HUDEP-2 (cell line): ENCODE data around the gene SAMD11.
A peak's percentile ranks its signal among the peaks of the same experiment; 100 is the strongest.
"Not testable (repeated sequence)": the region's sequence is repeated elsewhere in the genome, so short reads cannot be mapped to it uniquely, and the experiment has no call there.

ENCODE experiments used
- DNase-seq, 76 experiments: peaks; one replicate each; lab custom pipeline; 2025; ENCODE audit not compliant: unreplicated experiment in 76 of 76; lab: John Stamatoyannopoulos, UW

The SAMD11 gene

DNA sequence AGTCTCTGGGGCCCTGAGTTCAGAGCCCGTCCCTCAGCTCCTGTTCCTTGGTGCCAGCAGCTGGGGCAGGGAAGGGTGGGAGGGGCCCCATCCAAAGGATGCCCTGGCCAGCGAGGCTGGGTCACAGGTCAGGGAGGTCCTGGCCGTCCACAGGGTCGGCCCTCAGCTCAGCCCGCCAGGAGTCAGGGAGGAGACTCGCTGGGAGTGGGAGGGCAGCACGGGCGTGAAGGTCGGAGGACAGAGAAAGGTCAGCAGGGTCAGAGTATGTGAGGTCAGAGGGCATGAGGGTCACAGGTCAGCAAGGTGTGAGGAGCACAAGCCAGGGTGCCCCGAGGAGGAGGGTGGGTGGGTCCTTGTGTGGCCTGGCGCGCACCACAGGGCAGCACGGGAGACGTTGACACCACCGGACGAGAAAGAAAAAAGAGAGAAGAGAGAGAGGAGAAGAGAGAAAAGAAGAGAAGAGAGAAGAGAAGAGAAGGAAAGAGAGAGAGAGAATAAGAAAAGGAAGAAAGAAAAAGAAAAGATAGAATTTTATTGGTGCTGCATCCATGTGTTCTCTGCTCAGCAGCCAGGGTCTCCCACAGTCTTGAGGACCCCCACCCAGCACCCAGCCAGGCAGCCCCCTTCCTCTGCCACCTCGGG is 51.1 kb downstream of the SAMD11 start:
- no peak for DNase-seq

DNA sequence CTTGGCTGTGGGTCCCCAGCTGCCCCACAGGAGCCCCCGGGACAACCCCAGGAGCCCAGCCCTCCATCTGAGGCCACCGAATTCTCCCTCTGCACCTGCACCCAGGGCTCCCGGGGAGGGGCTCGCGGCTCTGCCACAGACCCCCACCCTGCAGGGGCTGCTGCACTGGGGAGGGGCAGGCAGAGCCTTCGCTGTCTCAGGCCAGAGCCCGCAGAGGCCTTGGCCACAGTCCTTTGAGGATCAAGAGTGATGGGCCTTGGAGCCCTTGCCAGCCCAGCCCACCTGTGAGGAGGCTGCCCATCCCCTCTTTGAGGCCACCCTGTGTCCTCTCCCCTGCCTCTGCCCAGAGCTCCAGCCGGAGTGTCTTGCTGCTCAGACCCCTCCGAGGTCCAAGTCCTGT is 51.6 kb downstream of the SAMD11 start:
- no peak for DNase-seq

- DNase-seq, result peak in 51 of 76 experiments; percentile 3 to 66 (median 36)
Measured at GRCh38 chr1:975896-976683, 52.4 kb downstream of the SAMD11 start.

- DNase-seq, result not testable (repeated sequence)
Measured at GRCh38 chr1:976791-977190, 53.1 kb downstream of the SAMD11 start.

GRCh38 chr1:978069-978834 is 54.5 kb downstream of the SAMD11 start:
- DNase-seq, result no peak

DNA sequence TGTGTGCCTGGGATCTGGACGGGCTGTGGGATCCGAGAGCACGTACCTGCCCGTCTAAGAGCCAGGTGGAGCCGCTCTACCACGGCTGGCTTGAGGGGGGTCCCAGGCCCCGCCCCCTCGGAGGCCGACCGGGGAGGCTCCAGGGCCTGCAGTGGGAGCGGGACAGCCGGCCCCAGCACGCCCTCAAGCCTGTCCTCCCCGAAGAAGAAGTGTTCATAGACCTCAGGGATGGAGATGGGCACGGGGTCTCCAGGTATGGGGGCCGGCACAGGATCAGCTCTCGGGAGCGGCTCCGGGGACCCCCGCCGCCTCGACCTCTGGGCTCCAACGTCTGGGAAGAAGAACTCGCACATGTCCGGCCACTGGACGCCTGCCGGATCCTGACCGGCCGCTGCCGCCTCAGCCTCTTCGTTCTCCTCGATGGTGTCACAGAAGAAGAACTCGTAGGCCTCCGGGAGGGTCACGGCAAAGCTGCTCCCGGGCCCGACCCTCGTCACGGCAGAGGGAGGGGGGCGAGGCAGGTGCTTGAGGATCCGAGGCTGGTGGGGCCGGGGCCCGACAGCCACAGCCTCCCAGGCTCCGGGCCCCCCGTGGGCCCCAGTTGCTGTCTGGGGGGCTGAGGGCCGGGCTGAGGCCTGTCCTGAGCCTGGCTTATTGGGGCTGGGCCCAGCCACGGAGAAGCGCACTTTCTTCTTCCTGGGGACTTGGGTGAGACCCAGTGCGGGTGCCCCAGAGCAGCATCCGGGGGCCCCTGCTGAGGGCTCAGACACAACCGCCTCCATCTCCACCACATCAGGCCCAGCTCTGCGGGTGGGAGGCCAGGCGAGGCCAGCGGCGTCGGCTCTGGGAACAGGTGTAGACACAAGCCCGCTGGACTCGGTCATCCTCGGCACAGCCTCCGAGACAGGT is 55.4 kb downstream of the SAMD11 start:
- DNase-seq, result no peak

- DNase-seq, result no peak
Measured at GRCh38 chr1:979744-980072, 56.0 kb downstream of the SAMD11 start.

DNA sequence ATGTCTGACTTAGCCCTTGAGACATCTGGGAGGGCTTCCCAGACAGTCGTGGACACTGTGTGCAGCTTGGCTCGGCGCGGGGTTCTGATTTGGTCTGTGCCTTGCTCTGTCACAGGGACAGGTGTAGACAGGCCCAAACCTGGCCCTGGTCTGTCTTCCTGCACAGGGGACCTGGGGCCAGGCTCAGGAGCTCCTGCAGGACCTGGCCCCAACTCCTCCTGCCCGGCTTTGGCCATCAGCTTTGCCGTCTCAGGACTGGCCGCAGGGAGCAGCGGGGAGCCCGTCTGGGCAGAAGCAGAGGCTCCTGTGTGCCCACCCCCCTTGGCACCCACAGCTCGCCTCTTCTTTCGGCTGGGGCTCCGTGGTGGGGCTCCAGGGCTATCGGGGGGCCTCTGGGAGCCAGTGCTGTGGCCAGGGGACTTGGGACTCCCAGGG is 56.4 kb downstream of the SAMD11 start:
- DNase-seq, result no peak

GRCh38 chr1:980602-981395 is 57.1 kb downstream of the SAMD11 start:
- no peak for DNase-seq

- DNase-seq, result no peak
Measured at GRCh38 chr1:981491-981954, 57.8 kb downstream of the SAMD11 start.

GRCh38 chr1:981955-982558 is 58.3 kb downstream of the SAMD11 start, which contains the start of gene PERM1:
PERM1 (minus strand) TSS chr1:982093; CDS start chr1:981029, 1,064 bp downstream.
- DNase-seq, result no peak

- no peak for DNase-seq
Measured at GRCh38 chr1:982765-983436, 59.2 kb downstream of the SAMD11 start.

GRCh38 chr1:983798-984475 is 60.2 kb downstream of the SAMD11 start:
- DNase-seq, result peak in 21 of 76 experiments; percentile 6 to 36 (median 18)

DNA sequence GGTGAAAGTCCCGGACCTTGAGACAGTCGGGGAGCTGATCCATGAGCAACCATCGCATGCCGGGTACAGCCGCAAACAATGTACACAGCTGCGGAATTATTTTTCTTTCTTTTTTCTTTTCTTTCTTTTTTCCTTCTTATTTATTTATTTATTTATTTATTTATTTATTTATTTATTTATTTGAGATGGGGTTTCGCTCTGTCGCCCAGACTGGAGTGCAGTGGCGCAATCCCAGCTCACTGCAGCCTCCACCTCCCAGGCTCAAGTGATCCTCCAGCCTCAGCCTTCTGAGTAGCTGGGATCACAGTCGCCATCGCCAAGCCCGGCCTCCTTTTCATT is 60.7 kb downstream of the SAMD11 start:
- no peak for DNase-seq

DNA sequence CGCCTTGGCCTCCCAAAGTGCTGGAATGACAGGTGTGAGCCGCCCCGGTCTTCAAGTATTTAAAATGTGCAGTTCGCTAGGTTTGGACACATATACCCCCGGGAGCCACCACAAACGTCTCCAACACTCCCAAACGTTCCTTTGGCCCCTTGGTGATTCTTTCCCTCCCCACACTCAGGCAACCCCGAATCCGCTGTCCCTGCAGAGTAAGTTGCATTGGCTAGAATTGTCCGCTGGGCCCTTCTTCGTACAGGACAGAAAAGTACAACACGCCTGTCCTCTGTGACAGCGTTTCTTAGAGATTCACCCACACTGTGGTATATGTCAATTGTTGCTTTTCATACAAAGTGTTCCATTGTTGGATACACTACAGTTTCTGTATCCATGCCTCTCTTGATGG is 61.4 kb downstream of the SAMD11 start:
- DNase-seq, result no peak

GRCh38 chr1:988061-988460 is 64.3 kb downstream of the SAMD11 start:
- not testable (repeated sequence) for DNase-seq

DNA sequence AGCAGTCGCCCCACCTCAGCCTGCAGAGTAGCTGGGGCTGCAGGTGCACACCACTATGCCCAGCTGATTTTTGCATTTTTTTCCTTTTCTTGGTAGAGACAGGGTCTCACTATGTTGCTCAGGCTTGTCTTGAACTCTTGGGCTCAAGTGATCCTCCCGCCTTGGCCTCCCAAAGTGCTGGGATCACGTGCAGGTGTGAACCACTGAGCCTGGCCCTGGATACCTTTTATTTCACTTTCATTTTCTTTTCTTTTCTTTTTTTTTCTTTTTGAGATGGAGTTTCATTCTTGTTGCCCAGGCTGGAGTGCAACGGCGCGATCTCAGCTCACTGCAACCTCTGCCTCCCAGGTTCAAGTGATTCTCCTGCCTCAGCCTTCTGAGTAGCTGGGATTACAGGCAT is 67.6 kb downstream of the SAMD11 start:
- DNase-seq, result not testable (repeated sequence)

- DNase-seq, result no peak
Measured at GRCh38 chr1:991895-992294, 68.2 kb downstream of the SAMD11 start.
